ENCODE measurements around the gene EPHA2. TPM values are rescaled to one million over a fixed set of nuclear protein-coding genes. Genes with fewer than 3 reads are reported as not detected.
"Not testable (repeated sequence)": the region's sequence is repeated elsewhere in the genome, so short reads cannot be mapped to it uniquely, and the experiment has no call there.

Gene EPHA2
- total RNA-seq, 1 experiment from 2014 or later = 130 TPM

DNA sequence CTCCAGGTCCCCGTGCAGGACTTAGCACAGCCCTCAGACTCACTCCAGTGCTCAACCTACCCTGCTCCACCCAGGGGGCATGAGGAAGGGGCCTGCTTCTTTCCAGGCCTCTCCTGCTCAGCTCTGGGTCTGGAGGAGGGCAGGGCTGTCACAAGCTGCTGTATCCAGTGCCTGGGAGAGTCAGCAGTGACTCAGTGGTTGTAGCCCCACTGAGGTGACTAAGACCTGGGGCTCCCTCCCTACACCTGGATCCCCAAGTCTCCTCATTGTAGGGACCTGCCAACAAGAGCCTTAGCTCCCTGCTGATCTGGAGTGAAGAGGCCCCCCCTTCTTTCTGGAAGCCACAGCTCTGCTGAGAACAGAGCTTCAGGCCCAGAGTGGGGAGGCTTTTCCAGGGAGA is 46.3 kb downstream of the EPHA2 start:
- no TSS peak for BruUV-seq (replicated peaks)
- no peak for DNase-seq

DNA sequence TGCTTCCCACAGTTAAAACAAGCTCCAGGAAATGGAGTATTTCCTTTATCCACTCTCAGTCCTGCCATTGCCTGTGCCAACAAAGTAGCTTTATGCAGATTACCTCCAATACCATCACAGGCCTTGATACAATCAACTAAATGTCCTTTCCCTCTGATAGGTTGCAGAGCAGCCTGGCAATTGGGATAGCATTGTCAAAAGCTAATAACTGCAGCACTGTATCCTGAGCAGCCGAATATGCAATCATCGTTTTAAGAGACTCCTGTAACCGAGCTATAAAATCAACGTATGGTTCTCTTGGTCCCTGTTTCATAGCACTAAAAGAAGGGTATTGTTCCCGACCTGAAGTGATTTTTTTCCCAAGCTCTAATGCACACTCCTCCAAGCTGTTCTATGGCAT is 48.8 kb downstream of the EPHA2 start:
- BruUV-seq (replicated peaks); H3K4me3 Mint-ChIP-seq (ENCODE audit: low read depth, unreplicated experiment); intact Hi-C loops (cut with micrococcal nuclease; ENCODE audit: unreplicated experiment); DNase-seq; H3K4me1 Mint-ChIP-seq (ENCODE audit: low read depth, unreplicated experiment); CTCF ChIA-PET; H3K27ac Mint-ChIP-seq (ENCODE audit: unreplicated experiment); H3K36me3 Mint-ChIP-seq (ENCODE audit: insufficient read depth, unreplicated experiment); H3K9me3 Mint-ChIP-seq (ENCODE audit: low read depth, unreplicated experiment): not testable (repeated sequence)
- peaks cover 28% of the 10 kb centered on the region for H3K27me3 Mint-ChIP-seq (ENCODE audit: unreplicated experiment)

More for the DNA sequence above, 46.3 kb downstream of the EPHA2 start:
- H3K4me1 Mint-ChIP-seq (ENCODE audit: low read depth, unreplicated experiment) = peaks cover 9% of the 10 kb centered on the region
- peaks cover 32% of the 10 kb centered on the region for H3K27me3 Mint-ChIP-seq (ENCODE audit: unreplicated experiment)
- no peak overlapping the region for H3K27ac Mint-ChIP-seq (ENCODE audit: unreplicated experiment)
- H3K36me3 Mint-ChIP-seq (ENCODE audit: insufficient read depth, unreplicated experiment) = peaks cover 14% of the 10 kb centered on the region
- intact Hi-C loops (cut with micrococcal nuclease; ENCODE audit: unreplicated experiment) = no loop called here
- CTCF ChIA-PET = no interaction called here
- H3K4me3 Mint-ChIP-seq (ENCODE audit: low read depth, unreplicated experiment) = no peak overlapping the region
- H3K9me3 Mint-ChIP-seq (ENCODE audit: low read depth, unreplicated experiment) = peaks cover 2% of the 10 kb centered on the region
- TF ChIP-seq, protein P1, sequence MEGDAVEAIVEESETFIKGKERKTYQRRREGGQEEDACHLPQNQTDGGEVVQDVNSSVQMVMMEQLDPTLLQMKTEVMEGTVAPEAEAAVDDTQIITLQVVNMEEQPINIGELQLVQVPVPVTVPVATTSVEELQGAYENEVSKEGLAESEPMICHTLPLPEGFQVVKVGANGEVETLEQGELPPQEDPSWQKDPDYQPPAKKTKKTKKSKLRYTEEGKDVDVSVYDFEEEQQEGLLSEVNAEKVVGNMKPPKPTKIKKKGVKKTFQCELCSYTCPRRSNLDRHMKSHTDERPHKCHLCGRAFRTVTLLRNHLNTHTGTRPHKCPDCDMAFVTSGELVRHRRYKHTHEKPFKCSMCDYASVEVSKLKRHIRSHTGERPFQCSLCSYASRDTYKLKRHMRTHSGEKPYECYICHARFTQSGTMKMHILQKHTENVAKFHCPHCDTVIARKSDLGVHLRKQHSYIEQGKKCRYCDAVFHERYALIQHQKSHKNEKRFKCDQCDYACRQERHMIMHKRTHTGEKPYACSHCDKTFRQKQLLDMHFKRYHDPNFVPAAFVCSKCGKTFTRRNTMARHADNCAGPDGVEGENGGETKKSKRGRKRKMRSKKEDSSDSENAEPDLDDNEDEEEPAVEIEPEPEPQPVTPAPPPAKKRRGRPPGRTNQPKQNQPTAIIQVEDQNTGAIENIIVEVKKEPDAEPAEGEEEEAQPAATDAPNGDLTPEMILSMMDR (IDR thresholded peaks at IDR 0.05; ENCODE audit: unreplicated experiment) = no peak

DNA sequence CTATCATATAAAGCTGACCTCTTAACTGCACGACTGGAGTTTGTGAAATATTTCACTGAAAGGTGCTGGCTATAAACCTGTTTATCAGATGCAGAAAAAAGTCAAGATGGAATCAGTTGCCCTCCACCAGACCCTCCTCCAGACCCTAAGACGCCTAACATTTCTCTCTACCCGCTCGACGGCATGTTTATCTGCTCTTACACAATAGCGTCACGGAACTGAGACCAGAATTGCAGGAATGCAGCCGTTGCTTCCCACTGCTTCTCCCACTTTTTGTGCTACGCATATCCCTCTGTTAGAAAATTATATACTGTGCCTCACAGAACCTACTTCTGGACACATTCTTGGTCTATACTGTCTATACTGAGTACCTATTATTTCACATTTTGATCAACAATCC is 54.2 kb downstream of the EPHA2 start:
- intact Hi-C loops (cut with micrococcal nuclease; ENCODE audit: unreplicated experiment) = no loop called here
- Mint-ChIP-seq H3K27ac (ENCODE audit: unreplicated experiment) (no peak overlapping the region), H3K27me3 (ENCODE audit: unreplicated experiment) (peaks cover 14% of the 10 kb centered on the region), H3K36me3 (ENCODE audit: insufficient read depth, unreplicated experiment) (no peaks in the 10 kb centered on the region), H3K9me3 (ENCODE audit: low read depth, unreplicated experiment) (no peaks in the 10 kb centered on the region), H3K4me3 (ENCODE audit: low read depth, unreplicated experiment) (no peak overlapping the region), H3K4me1 (ENCODE audit: low read depth, unreplicated experiment) (no peaks in the 10 kb centered on the region)
- TF ChIP-seq, protein P1 (IDR thresholded peaks at IDR 0.05; ENCODE audit: unreplicated experiment) = no peak
- no peak for DNase-seq
- CTCF ChIA-PET = no interaction called here
- no TSS peak for BruUV-seq (replicated peaks)

DNA sequence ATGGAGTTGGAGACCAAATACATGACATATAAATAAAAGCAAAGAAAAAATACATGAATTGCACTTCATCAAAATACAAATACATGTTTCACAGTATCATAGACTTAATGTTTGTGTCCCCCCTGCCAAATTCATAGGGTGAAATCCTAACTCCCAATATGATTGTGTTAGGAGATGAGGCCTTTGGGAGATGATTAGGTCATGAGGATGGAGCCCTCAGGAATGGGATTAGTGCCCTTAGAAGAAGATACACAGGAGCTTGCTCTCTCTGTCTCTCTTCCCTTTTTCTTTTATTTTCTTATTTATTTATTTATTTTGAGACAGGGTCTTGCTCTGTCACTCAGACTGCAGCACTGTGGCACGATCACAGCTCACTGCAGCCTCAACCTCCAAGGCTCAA is 56.5 kb downstream of the EPHA2 start:
- BruUV-seq (replicated peaks) = no TSS peak
- DNase-seq = no peak
- H3K36me3 Mint-ChIP-seq (ENCODE audit: insufficient read depth, unreplicated experiment) = peaks cover 3% of the 10 kb centered on the region
- H3K4me1 Mint-ChIP-seq (ENCODE audit: low read depth, unreplicated experiment) = no peaks in the 10 kb centered on the region
- TF ChIP-seq, protein P1 (IDR thresholded peaks at IDR 0.05; ENCODE audit: unreplicated experiment) = no peak
- no peak overlapping the region for H3K27ac Mint-ChIP-seq (ENCODE audit: unreplicated experiment)
- CTCF ChIA-PET = no interaction called here
- no peaks in the 10 kb centered on the region for H3K9me3 Mint-ChIP-seq (ENCODE audit: low read depth, unreplicated experiment)
- no peak overlapping the region for H3K4me3 Mint-ChIP-seq (ENCODE audit: low read depth, unreplicated experiment)
- intact Hi-C loops (cut with micrococcal nuclease; ENCODE audit: unreplicated experiment) = no loop called here
- peaks cover 27% of the 10 kb centered on the region for H3K27me3 Mint-ChIP-seq (ENCODE audit: unreplicated experiment)

DNA sequence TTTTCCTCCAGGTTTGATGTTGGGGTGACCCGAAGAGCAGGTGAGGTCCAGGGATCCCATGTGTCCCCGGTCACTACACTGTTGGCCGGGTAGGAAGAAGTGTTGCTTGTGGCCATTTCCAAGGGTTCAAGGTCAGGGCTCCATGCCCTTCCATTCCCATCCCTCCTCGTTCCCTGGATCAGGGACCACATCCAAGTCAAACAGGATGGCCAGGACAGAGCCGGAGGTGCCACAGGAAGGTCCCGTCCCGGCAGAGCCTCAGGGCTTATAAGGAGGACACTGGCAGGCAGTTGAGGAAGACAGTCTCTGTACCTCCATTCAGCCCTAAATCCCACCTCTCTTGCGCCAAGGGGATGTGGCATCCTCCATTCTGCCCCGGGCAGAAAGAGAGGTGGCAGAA is 60.4 kb downstream of the EPHA2 start:
- Mint-ChIP-seq H3K4me1 (ENCODE audit: low read depth, unreplicated experiment) (no peaks in the 10 kb centered on the region), H3K27ac (ENCODE audit: unreplicated experiment) (no peak overlapping the region), H3K9me3 (ENCODE audit: low read depth, unreplicated experiment) (no peaks in the 10 kb centered on the region), H3K4me3 (ENCODE audit: low read depth, unreplicated experiment) (no peak overlapping the region), H3K27me3 (ENCODE audit: unreplicated experiment) (peaks cover 28% of the 10 kb centered on the region), H3K36me3 (ENCODE audit: insufficient read depth, unreplicated experiment) (peaks cover 3% of the 10 kb centered on the region)
- TF ChIP-seq, protein P1 (IDR thresholded peaks at IDR 0.05; ENCODE audit: unreplicated experiment) = no peak
- intact Hi-C loops (cut with micrococcal nuclease; ENCODE audit: unreplicated experiment) = no loop called here
- DNase-seq = no peak
- CTCF ChIA-PET = no interaction called here
- BruUV-seq (replicated peaks) = no TSS peak
